ENCODE measurements around the gene ACTRT2.

GRCh38 chr1:2999571-2999970, 21.7 kb upstream of the ACTRT2 start:
- no peak for TF ChIP-seq CTCF (IDR thresholded peaks at IDR 0.05)
- TF ChIP-seq POLR2A (IDR thresholded peaks at IDR 0.05): no peak
